Measurements from ENCODE around the gene NOS3.

DNA sequence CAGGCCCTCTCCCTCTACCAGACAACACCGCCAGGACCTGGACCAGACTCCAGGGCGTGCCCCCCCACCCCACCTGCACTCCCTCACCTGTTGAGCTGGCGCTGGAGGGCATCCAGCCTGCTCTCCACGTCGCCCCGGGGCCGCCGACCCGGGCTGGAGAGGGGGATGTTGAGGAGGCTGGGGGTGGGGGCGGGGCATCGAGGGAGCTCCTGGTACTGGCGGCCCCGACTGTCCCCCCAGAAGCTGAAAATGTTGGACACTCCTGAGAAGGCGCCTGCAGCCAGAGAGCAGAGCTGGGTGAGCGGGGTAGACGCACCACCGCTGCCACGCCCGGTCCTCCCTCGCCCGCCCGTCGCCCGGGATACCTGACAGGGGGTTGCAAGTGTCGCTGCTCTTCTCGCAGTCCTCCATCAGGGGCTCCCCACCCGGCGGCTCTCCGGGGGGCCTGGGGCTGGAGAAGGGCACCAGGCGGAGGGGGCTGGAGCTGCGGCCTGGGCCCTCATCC, 43.5 kb upstream of the NOS3 start:
- TF ChIP-seq TCF7L2 (IDR thresholded peaks at IDR 0.05; ENCODE audit: low read depth, low read length) (no peak), EZH2 (IDR thresholded peaks at IDR 0.05; ENCODE audit: borderline replicate concordance, low read depth, low read length) (no peak), CTCF (IDR thresholded peaks at IDR 0.05 in 2 of 3, conservative IDR thresholded peaks at IDR 0.05 in 1 of 3; ENCODE audit: insufficient read depth in 2 of 3, low read depth in 1 of 3, low read length in 3 of 3) (no peak), SIN3A (IDR thresholded peaks at IDR 0.05; ENCODE audit: borderline replicate concordance in 2 of 2, control insufficient read depth in 1 of 2, low read depth in 2 of 2, low read length in 2 of 2) (no peak), PTTG1 (tag; IDR thresholded peaks at IDR 0.05; ENCODE audit: low read depth) (no peak), XRCC5 (IDR thresholded peaks at IDR 0.05; ENCODE audit: low read depth, low read length) (no peak), NR3C1 (CRISPR knock-in tag; IDR thresholded peaks at IDR 0.05) (no peak)

Data from K562 (cell line).